ENCODE data around the gene FADS2.

Gene FADS2

GRCh38 chr11:61787928-61788491 is 40.1 kb upstream of the FADS2 start:
- peak in 1 of 2 experiments; percentile 65 for DNase-seq (ENCODE audit: low read depth in 1 of 2, low spot score in 1 of 2)
- TF ChIP-seq JUND (IDR thresholded peaks at IDR 0.05; ENCODE audit: low read depth): no peak
- in situ Hi-C loops (cut with HindIII; ENCODE audit: low pct_unique_long_range_greater_than_20kb, low sequenced_read_pairs): no loop called here

- no peak for TF ChIP-seq JUND (IDR thresholded peaks at IDR 0.05; ENCODE audit: low read depth)
- in situ Hi-C loops (cut with HindIII; ENCODE audit: low pct_unique_long_range_greater_than_20kb, low sequenced_read_pairs): no loop called here
- DNase-seq (ENCODE audit: low read depth in 1 of 2, low spot score in 1 of 2): peak in 1 of 2 experiments; percentile 82
Measured at GRCh38 chr11:61791737-61792309, 36.3 kb upstream of the FADS2 start.

GRCh38 chr11:61792310-61793082 is 35.6 kb upstream of the FADS2 start, which contains the start of the genes FEN1 and TMEM258:
TSS of gene FEN1 (plus strand) at chr11:61792911. CDS start at chr11:61795362, 2,451 bp downstream.
TSS of gene TMEM258 (minus strand) at chr11:61792599. CDS start at chr11:61792558, 41 bp downstream.
- in situ Hi-C loops (cut with HindIII; ENCODE audit: low pct_unique_long_range_greater_than_20kb, low sequenced_read_pairs): no loop called here
- DNase-seq (ENCODE audit: low read depth in 1 of 2, low spot score in 1 of 2): peak; percentile 95 to 97
- TF ChIP-seq JUND (IDR thresholded peaks at IDR 0.05; ENCODE audit: low read depth): no peak

- in situ Hi-C loops (cut with HindIII; ENCODE audit: low pct_unique_long_range_greater_than_20kb, low sequenced_read_pairs): no loop called here
- DNase-seq (ENCODE audit: low read depth in 1 of 2, low spot score in 1 of 2): no peak
- TF ChIP-seq JUND (IDR thresholded peaks at IDR 0.05; ENCODE audit: low read depth): no peak
Measured at GRCh38 chr11:61793083-61793828, 34.8 kb upstream of the FADS2 start.

- in situ Hi-C loops (cut with HindIII; ENCODE audit: low pct_unique_long_range_greater_than_20kb, low sequenced_read_pairs): no loop called here
- no peak for DNase-seq (ENCODE audit: low read depth in 1 of 2, low spot score in 1 of 2)
- no peak for TF ChIP-seq JUND (IDR thresholded peaks at IDR 0.05; ENCODE audit: low read depth)
Measured at GRCh38 chr11:61793829-61794204, 34.3 kb upstream of the FADS2 start.

GRCh38 chr11:61794579-61794978 is 33.5 kb upstream of the FADS2 start:
- DNase-seq (ENCODE audit: low read depth in 1 of 2, low spot score in 1 of 2): no peak
- in situ Hi-C loops (cut with HindIII; ENCODE audit: low pct_unique_long_range_greater_than_20kb, low sequenced_read_pairs): no loop called here
- TF ChIP-seq JUND (IDR thresholded peaks at IDR 0.05; ENCODE audit: low read depth): no peak

- no peak for DNase-seq (ENCODE audit: low read depth in 1 of 2, low spot score in 1 of 2)
- no peak for TF ChIP-seq JUND (IDR thresholded peaks at IDR 0.05; ENCODE audit: low read depth)
- in situ Hi-C loops (cut with HindIII; ENCODE audit: low pct_unique_long_range_greater_than_20kb, low sequenced_read_pairs): no loop called here
Measured at GRCh38 chr11:61795459-61795858, 32.6 kb upstream of the FADS2 start.

GRCh38 chr11:61795876-61796526 is 32.1 kb upstream of the FADS2 start:
- no peak for DNase-seq (ENCODE audit: low read depth in 1 of 2, low spot score in 1 of 2)
- no peak for TF ChIP-seq JUND (IDR thresholded peaks at IDR 0.05; ENCODE audit: low read depth)
- in situ Hi-C loops (cut with HindIII; ENCODE audit: low pct_unique_long_range_greater_than_20kb, low sequenced_read_pairs): no loop called here

- DNase-seq (ENCODE audit: low read depth in 1 of 2, low spot score in 1 of 2): peak; percentile 83 to 88
- no peak for TF ChIP-seq JUND (IDR thresholded peaks at IDR 0.05; ENCODE audit: low read depth)
Measured at GRCh38 chr11:61797263-61797944, 30.7 kb upstream of the FADS2 start.

GRCh38 chr11:61799665-61800284 is 28.3 kb upstream of the FADS2 start:
- in situ Hi-C loops (cut with HindIII; ENCODE audit: low pct_unique_long_range_greater_than_20kb, low sequenced_read_pairs): no loop called here
- no peak for DNase-seq (ENCODE audit: low read depth in 1 of 2, low spot score in 1 of 2)
- no peak for TF ChIP-seq JUND (IDR thresholded peaks at IDR 0.05; ENCODE audit: low read depth)

More at GRCh38 chr11:61797263-61797944, 30.7 kb upstream of the FADS2 start:
- in situ Hi-C loops (cut with HindIII; ENCODE audit: low pct_unique_long_range_greater_than_20kb, low sequenced_read_pairs): no loop called here
